ENCODE measurements around the gene KMT2B. TPM values are rescaled to one million over a fixed set of nuclear protein-coding genes. Genes with fewer than 3 reads are reported as not detected.

The KMT2B gene
- total and polyA plus RNA-seq, 9 of the 15 experiments (the other 6 are each of a cell fraction or from before 2014, with no cell fraction given) = 0.63 to 43.9 (median 8.1) TPM

DNA sequence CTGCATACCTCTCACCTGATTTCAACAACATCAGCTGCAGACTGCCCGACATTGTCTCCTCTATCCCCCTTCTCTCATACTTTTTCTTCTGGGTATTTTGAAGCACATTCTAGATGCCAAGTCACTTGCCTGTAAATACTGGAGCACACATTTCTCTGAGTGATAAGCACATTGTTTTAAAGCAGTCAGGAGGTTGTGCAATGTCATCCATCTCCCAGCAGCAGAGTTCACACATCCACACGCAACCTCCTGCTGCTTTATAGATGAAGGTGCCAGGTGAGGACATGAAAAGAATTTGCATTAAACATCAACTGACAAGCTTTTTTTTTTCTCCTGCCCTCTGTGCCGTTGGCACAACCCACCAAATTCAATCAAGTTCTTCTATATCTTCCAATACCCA is 46.0 kb upstream of the KMT2B start:
- WGBS (ENCODE audit: insufficient coverage, low coverage, missing lambda C conversion rate) = 0% methylated on average over 3 of the region's 3 CpGs
- H3K9ac ChIP-seq (ENCODE audit: insufficient read depth in 1 of 2, low read depth in 2 of 2, low read length in 2 of 2) = no peak overlapping the region
- intact Hi-C loops (cut with micrococcal nuclease) (no loop called here), in situ Hi-C loops (cut with MboI) (no loop called here)
- no peak overlapping the region for H3K4me3 ChIP-seq
- H4K20me1 ChIP-seq (replicated peaks; ENCODE audit: control insufficient read depth, insufficient read depth, low read length) = no peaks in the 10 kb centered on the region
- CTCF ChIA-PET (ENCODE audit: low intra/inter-chr PET ratio) = no interaction called here
- no peak overlapping the region for H2AFZ ChIP-seq (ENCODE audit: low read depth, low read length)
- no peak overlapping the region for H3K27ac ChIP-seq (ENCODE audit: extremely low read depth, low read depth, low read length)
- H3K9me3 ChIP-seq (replicated peaks; ENCODE audit: control insufficient read depth, insufficient read depth, low read depth, low read length) = no peaks in the 10 kb centered on the region
- peak overlapping the region; percentile 47 for H3K4me2 ChIP-seq (ENCODE audit: insufficient read depth, low read length)
- peak; percentile 95 for FAIRE-seq
- peak; percentile 83 for ATAC-seq
- BruUV-seq (replicated peaks) = no TSS peak
- H3K9me1 ChIP-seq (ENCODE audit: control insufficient read depth, insufficient read depth, low read length) = no peaks in the 10 kb centered on the region
- peaks cover 10 to 21% of the 10 kb centered on the region in 2 experiments; a peak in 4 of 5 replicates for H3K4me1 ChIP-seq (replicated peaks in 1 of 2; ENCODE audit: control insufficient read depth in 2 of 2, insufficient read depth in 2 of 2, low read length in 2 of 2)
- no peaks in the 10 kb centered on the region for H3K79me2 ChIP-seq (ENCODE audit: control insufficient read depth, insufficient read depth, low read length)
- H3K36me3 ChIP-seq (ENCODE audit: control insufficient read depth, insufficient read depth, low read length) = no peaks in the 10 kb centered on the region
- DNase-seq (ENCODE audit: extremely low read depth in 1 of 4, low spot score in 3 of 4) = peak; percentile 78 to 87 (median 80)
- H3K27me3 ChIP-seq (ENCODE audit: control insufficient read depth in 2 of 2, insufficient read depth in 2 of 2, low read length in 2 of 2) = peaks cover 21 to 39% of the 10 kb centered on the region in 2 experiments; a peak in 4 of 5 replicates
- POLR2A ChIA-PET = interaction anchor here (0.7 to 1.2 kb wide), 3 partner anchors 10 to 177 kb away, joined by 3 to 4 read pairs (median 3); partner anchors contain the start of gene COX6B1
- TF ChIP-seq NFXL1 (CRISPR knock-in tag; IDR thresholded peaks at IDR 0.05) (no peak), PATZ1 (CRISPR knock-in tag; IDR thresholded peaks at IDR 0.05; ENCODE audit: borderline replicate concordance) (no peak), MAFK (IDR thresholded peaks at IDR 0.05; ENCODE audit: low read length) (peak; percentile 79), ZEB2 (IDR thresholded peaks at IDR 0.05) (peak; percentile 91), TBL1XR1 (IDR thresholded peaks at IDR 0.05; ENCODE audit: low read length in 2 of 2) (peak in 1 of 2 experiments; percentile 61; a peak in 1 of 4 replicates), HOMEZ (CRISPR knock-in tag; IDR thresholded peaks at IDR 0.05) (no peak), RAD21 (CRISPR knock-in tag; conservative IDR thresholded peaks at IDR 0.05 in 1 of 2, IDR thresholded peaks at IDR 0.05 in 1 of 2) (no peak), FOXK2 (conservative IDR thresholded peaks at IDR 0.05 in 1 of 2, IDR thresholded peaks at IDR 0.05 in 1 of 2; ENCODE audit: low read depth in 2 of 2) (peak; percentile 85 to 90), CBFA2T2 (conservative IDR thresholded peaks at IDR 0.05) (peak; percentile 95), TAF1 (IDR thresholded peaks at IDR 0.05; ENCODE audit: control insufficient read depth, extremely low read depth, insufficient read depth, low read length, severe bottlenecking) (peak; percentile 20), TOE1 (IDR thresholded peaks at IDR 0.05; ENCODE audit: borderline replicate concordance) (peak; percentile 50), TOE1 (CRISPR knock-in tag; IDR thresholded peaks at IDR 0.05; ENCODE audit: borderline replicate concordance, low read depth) (no peak), TEAD4 (IDR thresholded peaks at IDR 0.05; ENCODE audit: low read length) (peak; percentile 95), TEAD4 (CRISPR knock-in tag; IDR thresholded peaks at IDR 0.05; ENCODE audit: borderline replicate concordance) (no peak), FOXM1 (IDR thresholded peaks at IDR 0.05; ENCODE audit: low read depth) (peak; percentile 75), FOXM1 (CRISPR knock-in tag; IDR thresholded peaks at IDR 0.05; ENCODE audit: low read depth) (no peak), CXXC5 (CRISPR knock-in tag; IDR thresholded peaks at IDR 0.05) (peak; percentile 89), TRIM28 (IDR thresholded peaks at IDR 0.05) (peak; percentile 28; the same call in 1 of the 2 replicates), POLR2AphosphoS5 (IDR thresholded peaks at IDR 0.05; ENCODE audit: control insufficient read depth, insufficient read depth, low read depth, low read length) (peak; percentile 86)
- TF ChIP-seq, protein P1, sequence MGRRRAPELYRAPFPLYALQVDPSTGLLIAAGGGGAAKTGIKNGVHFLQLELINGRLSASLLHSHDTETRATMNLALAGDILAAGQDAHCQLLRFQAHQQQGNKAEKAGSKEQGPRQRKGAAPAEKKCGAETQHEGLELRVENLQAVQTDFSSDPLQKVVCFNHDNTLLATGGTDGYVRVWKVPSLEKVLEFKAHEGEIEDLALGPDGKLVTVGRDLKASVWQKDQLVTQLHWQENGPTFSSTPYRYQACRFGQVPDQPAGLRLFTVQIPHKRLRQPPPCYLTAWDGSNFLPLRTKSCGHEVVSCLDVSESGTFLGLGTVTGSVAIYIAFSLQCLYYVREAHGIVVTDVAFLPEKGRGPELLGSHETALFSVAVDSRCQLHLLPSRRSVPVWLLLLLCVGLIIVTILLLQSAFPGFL (CRISPR knock-in tag; IDR thresholded peaks at IDR 0.05) = no peak

Data from K562 (cell line).